ENCODE results near the gene MUC22. TPM values are rescaled to one million over a fixed set of nuclear protein-coding genes. Genes with fewer than 3 reads are reported as not detected.
A peak's percentile ranks its signal among the peaks of the same experiment; 100 is the strongest.

Gene MUC22
- total and polyA plus RNA-seq, 2 donors, result 0.02 to 0.05 TPM

GRCh38 chr6:31076611-31077010 lies 66.3 kb downstream of the MUC22 start:
- DNase-seq (ENCODE audit: low read depth in 6 of 9, low spot score in 9 of 9), result no peak
- Histone ChIP-seq H3K27ac (ENCODE audit: low read depth in 1 of 2, low read length in 1 of 2) (no peak overlapping the region), H3K9me3 (ENCODE audit: control insufficient read depth in 2 of 2, insufficient read depth in 1 of 2, low read length in 1 of 2) (no peaks in the 10 kb centered on the region), H3K4me1 (ENCODE audit: control insufficient read depth in 2 of 2, insufficient read depth in 2 of 2, low read length in 2 of 2) (peaks cover 0 to 6% of the 10 kb centered on the region in 2 donors), H3K36me3 (ENCODE audit: control insufficient read depth in 2 of 2, insufficient read depth in 2 of 2, low read length in 1 of 2) (no peaks in the 10 kb centered on the region), H3K4me3 (ENCODE audit: low read length in 2 of 2) (no peak overlapping the region), H3K27me3 (ENCODE audit: control insufficient read depth in 2 of 2, insufficient read depth in 1 of 2, low read length in 1 of 2) (peaks cover 0 to 5% of the 10 kb centered on the region in 2 donors)
- over 99% methylated on average over 4 of the region's 4 CpGs for WGBS

DNA sequence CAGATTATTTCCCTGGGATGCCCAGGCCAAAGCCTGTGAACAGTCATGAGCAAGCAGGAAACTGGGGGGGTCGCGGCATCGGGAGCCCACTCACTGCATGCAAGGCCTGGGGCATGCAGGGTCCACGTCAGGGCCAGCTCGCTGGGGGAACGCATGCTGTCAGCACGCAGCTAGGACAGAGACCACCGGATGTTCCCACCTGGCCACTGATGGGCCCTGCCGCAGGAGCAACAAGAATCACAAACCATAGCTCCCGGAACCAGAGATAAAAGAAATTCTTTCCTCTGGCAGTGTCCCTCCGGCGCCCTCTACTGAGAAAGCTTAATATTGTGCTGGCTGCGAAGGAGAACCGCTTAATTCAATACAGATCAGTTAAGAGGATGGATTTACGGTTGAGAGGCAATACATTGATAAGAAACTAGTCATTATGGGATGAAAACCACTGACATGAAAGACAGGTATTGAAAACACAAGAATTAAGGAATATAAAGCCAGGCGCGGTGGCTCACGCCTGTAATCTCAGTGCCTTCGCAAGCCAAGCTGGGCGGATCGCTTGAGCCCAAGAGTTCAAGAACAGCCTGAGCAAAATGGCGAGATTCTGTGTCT lies 69.5 kb downstream of the MUC22 start:
- H3K9me3 ChIP-seq (ENCODE audit: control insufficient read depth in 2 of 2, insufficient read depth in 1 of 2, low read length in 1 of 2), result no peaks in the 10 kb centered on the region
- peak; percentile 49 to 87 (median 61) for DNase-seq (ENCODE audit: low read depth in 6 of 9, low spot score in 9 of 9)
- peak overlapping the region in 1 of 2 donors; percentile 26 for H3K4me3 ChIP-seq (ENCODE audit: low read length in 2 of 2)
- peaks cover 0 to 7% of the 10 kb centered on the region in 2 donors for H3K27me3 ChIP-seq (ENCODE audit: control insufficient read depth in 2 of 2, insufficient read depth in 1 of 2, low read length in 1 of 2)
- no peaks in the 10 kb centered on the region for H3K36me3 ChIP-seq (ENCODE audit: control insufficient read depth in 2 of 2, insufficient read depth in 2 of 2, low read length in 1 of 2)
- peaks cover 0 to 6% of the 10 kb centered on the region in 2 donors for H3K4me1 ChIP-seq (ENCODE audit: control insufficient read depth in 2 of 2, insufficient read depth in 2 of 2, low read length in 2 of 2)
- H3K27ac ChIP-seq (ENCODE audit: low read depth in 1 of 2, low read length in 1 of 2), result no peak overlapping the region
- WGBS, result 25% methylated on average over 22 of the region's 22 CpGs

DNA sequence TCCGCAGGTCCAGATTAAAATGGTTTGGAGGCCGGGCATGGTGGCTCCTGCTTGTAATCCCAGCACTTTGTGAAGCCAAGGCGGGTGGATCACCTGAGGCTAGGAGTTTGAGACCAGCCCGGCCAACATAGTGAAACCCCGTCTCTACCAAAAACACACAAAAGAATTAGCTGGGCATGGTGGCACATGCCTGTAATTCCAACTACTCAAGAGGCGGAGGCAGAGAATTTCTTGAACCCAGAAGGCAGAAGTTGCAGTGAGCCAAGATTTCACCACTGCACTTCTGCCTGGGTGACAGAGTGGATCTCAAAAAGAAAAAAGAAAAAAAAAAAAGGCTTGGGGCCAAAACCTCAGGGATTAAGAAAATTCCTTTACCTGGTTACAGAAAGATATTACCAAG lies 71.6 kb downstream of the MUC22 start:
- Histone ChIP-seq H3K27me3 (ENCODE audit: control insufficient read depth in 2 of 2, insufficient read depth in 1 of 2, low read length in 1 of 2) (peaks cover 0 to 20% of the 10 kb centered on the region in 2 donors), H3K4me1 (ENCODE audit: control insufficient read depth in 2 of 2, insufficient read depth in 2 of 2, low read length in 2 of 2) (peaks cover 0 to 6% of the 10 kb centered on the region in 2 donors), H3K27ac (ENCODE audit: low read depth in 1 of 2, low read length in 1 of 2) (no peak overlapping the region), H3K36me3 (ENCODE audit: control insufficient read depth in 2 of 2, insufficient read depth in 2 of 2, low read length in 1 of 2) (no peaks in the 10 kb centered on the region), H3K4me3 (ENCODE audit: low read length in 2 of 2) (no peak overlapping the region), H3K9me3 (ENCODE audit: control insufficient read depth in 2 of 2, insufficient read depth in 1 of 2, low read length in 1 of 2) (no peaks in the 10 kb centered on the region)
- DNase-seq (ENCODE audit: low read depth in 6 of 9, low spot score in 9 of 9), result no peak
- 96% methylated on average over 6 of the region's 6 CpGs for WGBS

DNA sequence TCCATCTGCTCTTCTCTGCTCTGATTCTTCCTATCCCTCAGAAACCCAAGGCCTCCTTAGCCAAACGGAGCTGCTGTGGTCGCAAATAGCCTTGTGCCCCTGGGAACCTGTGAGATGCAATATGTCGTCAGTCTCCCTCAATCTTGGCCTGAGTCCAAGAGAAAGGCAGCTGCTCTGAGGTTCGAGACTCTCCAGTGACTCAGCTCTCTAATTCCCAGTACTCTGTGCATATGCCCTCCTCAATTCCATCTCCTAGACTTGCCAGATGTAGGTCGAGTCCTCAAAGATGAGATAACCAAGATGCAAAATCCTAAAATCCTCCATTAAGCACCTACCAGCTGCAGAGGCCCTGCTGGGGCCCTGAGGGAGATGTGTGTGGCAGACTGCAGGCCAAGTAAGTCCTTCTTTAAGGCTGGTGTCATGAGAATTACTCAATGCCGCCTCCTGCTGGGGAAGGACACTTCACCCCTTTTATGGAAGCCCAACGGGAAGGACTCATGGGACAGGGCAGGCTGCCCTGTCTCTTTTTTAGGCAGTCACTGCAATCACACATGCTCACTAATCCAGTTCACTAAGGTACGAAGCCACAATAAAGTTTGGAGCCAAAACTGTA lies 73.6 kb downstream of the MUC22 start:
- Histone ChIP-seq H3K36me3 (ENCODE audit: control insufficient read depth in 2 of 2, insufficient read depth in 2 of 2, low read length in 1 of 2) (no peaks in the 10 kb centered on the region), H3K27me3 (ENCODE audit: control insufficient read depth in 2 of 2, insufficient read depth in 1 of 2, low read length in 1 of 2) (peaks cover 0 to 23% of the 10 kb centered on the region in 2 donors), H3K4me3 (ENCODE audit: low read length in 2 of 2) (no peak overlapping the region), H3K27ac (ENCODE audit: low read depth in 1 of 2, low read length in 1 of 2) (no peak overlapping the region), H3K9me3 (ENCODE audit: control insufficient read depth in 2 of 2, insufficient read depth in 1 of 2, low read length in 1 of 2) (no peaks in the 10 kb centered on the region), H3K4me1 (ENCODE audit: control insufficient read depth in 2 of 2, insufficient read depth in 2 of 2, low read length in 2 of 2) (peaks cover 0 to 6% of the 10 kb centered on the region in 2 donors)
- DNase-seq (ENCODE audit: low read depth in 6 of 9, low spot score in 9 of 9), result peak in 3 of 9 donors; percentile 18 to 53 (median 50)
- 82% methylated on average over 8 of the region's 8 CpGs for WGBS

Other genes starting within 250 kb of the MUC22 start
- 39.6 TPM for gene DDR1, start 126.0 kb upstream of the MUC22 start, total RNA-seq
- gene DDR1, start 126.0 kb upstream of the MUC22 start, polyA plus RNA-seq, result 65.9 TPM
- 12.9 TPM for gene GTF2H4, start 102.3 kb upstream of the MUC22 start, total RNA-seq
- gene GTF2H4, start 102.3 kb upstream of the MUC22 start, polyA plus RNA-seq, result 35.4 TPM
- gene VARS2, start 96.2 kb upstream of the MUC22 start, total RNA-seq, result 30.3 TPM
- 40.4 TPM for gene VARS2, start 96.2 kb upstream of the MUC22 start, polyA plus RNA-seq
- 0.19 TPM for gene SFTA2, start 78.3 kb upstream of the MUC22 start, total RNA-seq
- gene SFTA2, start 78.3 kb upstream of the MUC22 start, polyA plus RNA-seq, result 1.8 TPM
- gene MUCL3, start 69.5 kb upstream of the MUC22 start, total RNA-seq, result 0.05 TPM
- gene MUCL3, start 69.5 kb upstream of the MUC22 start, polyA plus RNA-seq, result 0.02 TPM
- under 0.01 TPM for gene MUC21, start 26.8 kb upstream of the MUC22 start, total RNA-seq
- gene MUC21, start 26.8 kb upstream of the MUC22 start, polyA plus RNA-seq, result 0.27 TPM
- 0.38 TPM for gene C6orf15, start 102.1 kb downstream of the MUC22 start, total RNA-seq
- gene C6orf15, start 102.1 kb downstream of the MUC22 start, polyA plus RNA-seq, result 24.6 TPM
- gene PSORS1C1, start 104.3 kb downstream of the MUC22 start, total RNA-seq, result 0.14 TPM
- 2.0 TPM for gene PSORS1C1, start 104.3 kb downstream of the MUC22 start, polyA plus RNA-seq
- 0.05 TPM for gene CDSN, start 110.0 kb downstream of the MUC22 start, total RNA-seq
- gene CDSN, start 110.0 kb downstream of the MUC22 start, polyA plus RNA-seq, result 6.2 TPM
- not detected for gene PSORS1C2, start 128.6 kb downstream of the MUC22 start, total RNA-seq
- gene PSORS1C2, start 128.6 kb downstream of the MUC22 start, polyA plus RNA-seq, result 16.4 TPM
- gene CCHCR1, start 147.3 kb downstream of the MUC22 start, total RNA-seq, result 14.2 TPM
- 24.5 TPM for gene CCHCR1, start 147.3 kb downstream of the MUC22 start, polyA plus RNA-seq
- 23.8 TPM for gene TCF19, start 148.1 kb downstream of the MUC22 start, total RNA-seq
- gene TCF19, start 148.1 kb downstream of the MUC22 start, polyA plus RNA-seq, result 5.1 TPM
- 0.80 TPM for gene POU5F1, start 160.2 kb downstream of the MUC22 start, total RNA-seq
- gene POU5F1, start 160.2 kb downstream of the MUC22 start, polyA plus RNA-seq, result 5.2 TPM